Transverse colon (tissue), 4 donors: ENCODE data around the gene LSM10. TPM values are rescaled to one million over a fixed set of nuclear protein-coding genes. Genes with fewer than 3 reads are reported as not detected.

Experiments
- DNase-seq: peaks from one replicate; pipeline ENCODE4 v3.0.0-alpha.2; 2019
- H3K27ac ChIP-seq, 4 donors: fragments of 200-600 bp; sonication (generic); 2 replicates each; pipeline ENCODE4 v1.5.1; 2016 to 2018; ENCODE audit warnings: inconsistent platforms in 4 of 4
- H3K27me3 ChIP-seq: fragments of 200-600 bp; sonication (generic); 2 replicates; pipeline ENCODE4 v1.5.1; 2017; ENCODE audit warnings: inconsistent platforms
- H3K36me3 ChIP-seq, 4 donors: fragments of 200-600 bp; sonication (generic); 2 replicates each; pipeline ENCODE4 v1.5.1; 2017 to 2019; ENCODE audit warnings: inconsistent platforms in 4 of 4
- H3K4me1 ChIP-seq, 4 donors: fragments of 200-600 bp; sonication (generic); 2 replicates each; pipeline ENCODE4 v1.5.1; 2017 to 2020; ENCODE audit warnings: inconsistent platforms in 4 of 4
- H3K4me3 ChIP-seq, 4 donors: fragments of 200-600 bp; sonication (generic); 1 replicate in 1 of 4; 2 replicates in 3 of 4; pipeline versions ENCODE4 v1.5.1 to v1.6.1; 2017 to 2019; ENCODE audit warnings: inconsistent platforms in 4 of 4
- H3K9me3 ChIP-seq, 2 donors: fragments of 200-600 bp; sonication (generic); 2 replicates each; pipeline ENCODE4 v1.5.1; 2017 to 2019; ENCODE audit warnings: inconsistent platforms in 2 of 2
- CTCF ChIP-seq, 5 experiments: fragments of 200-600 bp in 3 of 5; fragments of 450-650 bp in 2 of 5; sonication (generic) in 3 of 5; IDR thresholded peaks; 1 replicate in 2 of 5; 2 replicates in 3 of 5; pipeline ENCODE4 v1.5.1; 2016 to 2017; ENCODE audit warnings: antibody characterized with exemption in 5 of 5, inconsistent platforms in 3 of 5, mild to moderate bottlenecking in 2 of 5, moderate library complexity in 1 of 5
- EP300 ChIP-seq: sonication (generic); formaldehyde crosslinking; IDR thresholded peaks from one replicate; pipeline ENCODE4 v1.6.1; 2017; ENCODE audit warnings: antibody characterized with exemption, low read depth
- POLR2A ChIP-seq: fragments of 450-650 bp; IDR thresholded peaks from one replicate; pipeline ENCODE4 v1.6.1; 2016; ENCODE audit warnings: antibody characterized with exemption, mild to moderate bottlenecking, moderate library complexity
- POLR2AphosphoS5 ChIP-seq, 3 donors: sonication (generic); formaldehyde crosslinking; IDR thresholded peaks; one replicate each; pipeline ENCODE4 v1.6.1; 2016; ENCODE audit warnings: antibody characterized with exemption in 3 of 3
- whole genome bisulfite sequencing, 2 donors: methylation state at CpG; one replicate each; pipeline ENCODE4 v1.1.5; 2018; ENCODE audit warnings: low coverage in 1 of 2; 5-methylcytosine and 5-hydroxymethylcytosine counted together
- in situ Hi-C, 4 donors: fragments of 200-750 bp; cut with MboI; loops; one replicate each; pipeline versions ENCODE4 v1.15.0 to v1.15.1; 2017; ENCODE audit warnings: low sequenced_read_pairs in 3 of 4, low pct_ligation_motif_present in 1 of 4, low pct_unique_long_range_greater_than_20kb in 1 of 4
- intact Hi-C: fragments of 100-400 bp; cut with DNase I; formaldehyde crosslinking; loops from one replicate; pipeline ENCODE4 v1.15.1; 2023; ENCODE audit warnings: low total_unique reads
- total RNA-seq, 4 donors: library from RNA; depleted of rRNA; stranded (reverse); fragments of >200 nt; gene quantifications; one replicate each; pipeline ENCODE4 v1.1.0, GENCODE V29; 2016

The LSM10 gene
- total RNA-seq, 4 donors from 2014 or later, result 25.4 to 59.8 (median 32.9) TPM; not detected in 1

DNA sequence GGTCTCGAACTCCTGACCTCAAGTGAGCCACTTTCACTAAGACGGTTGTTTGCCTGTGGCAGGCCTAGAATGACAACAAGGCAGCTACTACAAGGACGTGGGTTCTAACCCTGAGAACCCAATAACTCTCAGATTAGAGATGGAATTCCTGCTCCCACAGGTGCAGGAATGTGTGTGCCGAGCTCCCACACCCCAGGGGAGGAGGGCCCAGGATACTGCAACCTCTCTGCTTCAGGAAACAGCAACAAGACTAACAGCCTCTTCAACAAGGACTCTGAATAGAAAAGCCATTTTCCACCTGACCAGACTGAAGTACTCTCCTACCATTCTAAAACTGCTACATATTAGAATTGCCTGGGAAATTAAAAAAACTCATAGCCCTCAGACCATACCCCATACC, 4.9 kb downstream of the LSM10 start:
- Histone ChIP-seq H3K27me3 (no peaks in the 10 kb centered on the region), H3K27ac (no peak overlapping the region), H3K9me3 (no peaks in the 10 kb centered on the region), H3K36me3 (peaks cover 0 to 18% (median 7%) of the 10 kb centered on the region in 4 donors), H3K4me3 (no peak overlapping the region), H3K4me1 (peaks cover 2 to 32% (median 12%) of the 10 kb centered on the region in 4 donors)
- intact Hi-C loops (no loop called here), in situ Hi-C loops (no loop called here)
- no peak for DNase-seq
- 89% methylated on average over 4 of the region's 4 CpGs; no CpG with 5 or more reads in 1 of the 2 donors for WGBS, 2 donors
- TF ChIP-seq POLR2A, result no peak
- TF ChIP-seq POLR2AphosphoS5 (IDR thresholded peaks at IDR 0.05), result no peak
- TF ChIP-seq CTCF (IDR thresholded peaks at IDR 0.05), result no peak
- TF ChIP-seq EP300, result no peak

DNA sequence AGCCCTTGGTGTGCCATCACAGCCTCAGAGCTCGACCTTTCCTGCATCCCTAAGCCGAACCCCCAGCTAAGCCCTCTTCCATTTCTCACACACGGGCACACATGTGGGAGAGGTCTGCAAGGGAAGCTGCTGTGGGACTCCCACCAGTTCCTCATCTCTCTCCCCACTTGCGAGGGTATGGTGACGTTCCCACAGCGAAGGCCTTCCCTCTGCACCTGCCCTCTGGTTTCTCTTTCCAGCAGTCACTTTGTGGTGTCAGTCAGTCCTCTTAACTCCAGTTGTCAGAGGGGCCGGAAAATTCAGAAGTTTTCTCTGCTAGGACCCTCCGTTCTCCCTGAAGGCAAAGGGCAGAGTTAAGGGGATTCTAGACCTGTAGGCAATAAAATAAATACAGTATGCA, 6.4 kb downstream of the LSM10 start:
- H3K27ac ChIP-seq, result no peak overlapping the region
- DNase-seq, result no peak
- no peaks in the 10 kb centered on the region for H3K27me3 ChIP-seq
- peaks cover 0 to 18% (median 7%) of the 10 kb centered on the region in 4 donors for H3K36me3 ChIP-seq
- 80 to 93% methylated on average over 3 to 8 of the region's 8 CpGs for WGBS, 2 donors
- intact Hi-C loops, result no loop called here
- no peaks in the 10 kb centered on the region for H3K9me3 ChIP-seq
- in situ Hi-C loops, result no loop called here
- no peak overlapping the region for H3K4me3 ChIP-seq
- TF ChIP-seq EP300, result no peak
- TF ChIP-seq POLR2A, result no peak
- TF ChIP-seq CTCF (IDR thresholded peaks at IDR 0.05), result no peak
- no peak for TF ChIP-seq POLR2AphosphoS5 (IDR thresholded peaks at IDR 0.05)
- H3K4me1 ChIP-seq, result peaks cover 12 to 35% (median 17%) of the 10 kb centered on the region in 4 donors

- TF ChIP-seq CTCF (IDR thresholded peaks at IDR 0.05) (no peak), POLR2A (no peak)
- Histone ChIP-seq H3K4me1 (peaks cover 12 to 34% (median 16%) of the 10 kb centered on the region in 4 donors), H3K36me3 (peaks cover 0 to 18% (median 7%) of the 10 kb centered on the region in 4 donors), H3K27me3 (no peaks in the 10 kb centered on the region), H3K9me3 (no peaks in the 10 kb centered on the region), H3K27ac (peak overlapping the region in 3 of 4 donors; percentile 93 to 97 (median 96)), H3K4me3 (no peak overlapping the region)
- in situ Hi-C loops, result no loop called here
- no peak for DNase-seq
- 69 to 90% methylated on average over 2 of the region's 2 CpGs for WGBS, 2 donors
- intact Hi-C loops, result no loop called here
Measured at GRCh38 chr1:36390411-36390810, 7.3 kb downstream of the LSM10 start.

DNA sequence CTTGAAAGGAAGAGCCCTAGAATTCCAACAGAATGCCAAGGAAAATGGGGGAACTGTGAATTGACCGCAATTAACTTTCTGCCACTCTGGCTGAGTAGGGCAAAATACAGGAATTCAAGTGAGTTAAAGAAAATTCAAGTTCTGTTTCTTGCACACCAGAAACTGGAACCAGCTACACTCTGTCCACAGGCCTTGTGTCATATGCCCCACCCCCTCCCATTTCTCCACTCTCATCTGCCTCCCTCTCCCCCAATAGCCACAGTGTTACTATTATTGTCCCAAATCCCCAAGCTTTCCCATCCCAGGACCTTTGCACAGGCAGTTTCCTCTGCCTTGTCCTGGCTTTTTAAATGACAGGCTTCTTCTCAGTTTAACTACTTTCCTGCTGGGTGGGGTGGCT, 7.7 kb downstream of the LSM10 start:
- no peak for DNase-seq
- H3K27ac ChIP-seq, result peak overlapping the region; percentile 93 to 97 (median 96)

More for the DNA sequence above, 7.7 kb downstream of the LSM10 start:
- Histone ChIP-seq H3K4me3 (no peak overlapping the region), H3K36me3 (peaks cover 0 to 18% (median 7%) of the 10 kb centered on the region in 4 donors), H3K4me1 (peaks cover 12 to 34% (median 17%) of the 10 kb centered on the region in 4 donors), H3K9me3 (no peaks in the 10 kb centered on the region), H3K27me3 (no peaks in the 10 kb centered on the region)
- intact Hi-C loops (loop anchor here (10.0 kb wide), 1 partner anchor 235 kb away; the partner anchor contains the start of gene MAP7D1), in situ Hi-C loops (no loop called here)
- WGBS, 2 donors, result 95% methylated on average over 1 of the region's 1 CpG; no CpG with 5 or more reads in 1 of the 2 donors
- no peak for TF ChIP-seq POLR2A
- no peak for TF ChIP-seq CTCF (IDR thresholded peaks at IDR 0.05)
- TF ChIP-seq POLR2AphosphoS5 (IDR thresholded peaks at IDR 0.05), result no peak
- TF ChIP-seq EP300, result no peak
